Tibial nerve (tissue), 4 donors: ENCODE results near the gene ANKS6.

Experiments used
- CTCF ChIP-seq, 5 experiments: fragments of 200-600 bp in 3 of 5; fragments of 450-650 bp in 2 of 5; sonication (generic) in 3 of 5; IDR thresholded peaks; one replicate each; pipeline ENCODE4 v1.5.1; 2016 to 2019; ENCODE audit warnings: antibody characterized with exemption in 5 of 5, mild to moderate bottlenecking in 3 of 5, moderate library complexity in 2 of 5
- EP300 ChIP-seq, 2 donors: sonication (generic); formaldehyde crosslinking; IDR thresholded peaks; one replicate each; pipeline ENCODE4 v1.6.1; 2017; ENCODE audit warnings: antibody characterized with exemption in 2 of 2, mild to moderate bottlenecking in 1 of 2
- POLR2A ChIP-seq, 2 donors: fragments of 450-650 bp; IDR thresholded peaks; one replicate each; pipeline ENCODE4 v1.6.1; 2017; ENCODE audit warnings: antibody characterized with exemption in 2 of 2, mild to moderate bottlenecking in 2 of 2, moderate library complexity in 2 of 2

- TF ChIP-seq EP300 (IDR thresholded peaks at IDR 0.05), result no peak
- TF ChIP-seq CTCF (IDR thresholded peaks at IDR 0.05), result no peak
- TF ChIP-seq POLR2A (IDR thresholded peaks at IDR 0.05), result no peak
Observed at GRCh38 chr9:98797491-98797890, 1.1 kb upstream of the ANKS6 start.
